RWPE2 (cell line): ENCODE data around the gene NOP16.

ENCODE experiments used
- ATAC-seq: fragments of 200-7000 bp; cut with Tn5 transposase; 3 replicates; pipeline ENCODE4 v1.9.1; 2021; ENCODE audit warnings: low read depth
- DNase-seq: peaks from one replicate; pipeline ENCODE4 v3.0.0-alpha.2; 2020; ENCODE audit warnings: low spot score
- H3K27ac ChIP-seq: fragments of 450-650 bp; 2 replicates; pipeline ENCODE4 v1.5.1; 2017; ENCODE audit warnings: mild to moderate bottlenecking; ENCODE audit not compliant: poor library complexity, severe bottlenecking
- H3K27me3 ChIP-seq: fragments of 250-450 bp; sonication (Bioruptor Pico); 2 replicates; pipeline ENCODE4 v1.5.1; 2021; ENCODE audit warnings: mild to moderate bottlenecking, moderate library complexity; ENCODE audit not compliant: insufficient read depth, poor library complexity, severe bottlenecking
- H3K36me3 ChIP-seq: fragments of 250-450 bp; sonication (Bioruptor Pico); 2 replicates; pipeline ENCODE4 v1.5.1; 2020; ENCODE audit warnings: low read depth, mild to moderate bottlenecking, moderate library complexity
- H3K4me1 ChIP-seq: fragments of 250-450 bp; sonication (Bioruptor Pico); 2 replicates; pipeline ENCODE4 v1.5.1; 2021; ENCODE audit warnings: mild to moderate bottlenecking, moderate library complexity; ENCODE audit not compliant: insufficient read depth, poor library complexity, severe bottlenecking
- H3K4me3 ChIP-seq: fragments of 250-450 bp; sonication (Bioruptor Pico); 2 replicates; pipeline ENCODE4 v1.5.1; 2021; ENCODE audit warnings: mild to moderate bottlenecking, moderate library complexity; ENCODE audit not compliant: severe bottlenecking
- H3K9me3 ChIP-seq: fragments of 250-450 bp; sonication (Bioruptor Pico); 2 replicates; pipeline ENCODE4 v1.5.1; 2021; ENCODE audit warnings: mild to moderate bottlenecking, moderate library complexity; ENCODE audit not compliant: severe bottlenecking
- CTCF ChIP-seq: fragments of 450-650 bp; IDR thresholded peaks from one replicate; pipeline ENCODE4 v1.5.1; 2017; ENCODE audit warnings: mild to moderate bottlenecking, moderate library complexity; ENCODE audit not compliant: poor library complexity, severe bottlenecking

Gene NOP16

GRCh38 chr5:176355400-176356178, 32.8 kb downstream of the NOP16 start:
- peaks cover 91% of the 10 kb centered on the region for H3K36me3 ChIP-seq
- TF ChIP-seq CTCF: no peak
- no peak; the same call in 2 of the 3 replicates for ATAC-seq

GRCh38 chr5:176353533-176353932, 34.9 kb downstream of the NOP16 start:
- Histone ChIP-seq H3K4me1 (no peaks in the 10 kb centered on the region), H3K27ac (no peak overlapping the region), H3K9me3 (no peaks in the 10 kb centered on the region), H3K4me3 (no peak overlapping the region), H3K36me3 (peaks cover 99% of the 10 kb centered on the region), H3K27me3 (no peaks in the 10 kb centered on the region)
- DNase-seq: no peak
- no peak for TF ChIP-seq CTCF
- ATAC-seq: no peak

More at GRCh38 chr5:176355400-176356178, 32.8 kb downstream of the NOP16 start:
- no peak for DNase-seq
- no peak overlapping the region for H3K4me3 ChIP-seq
- H3K27me3 ChIP-seq: no peaks in the 10 kb centered on the region
- peaks cover 7% of the 10 kb centered on the region for H3K4me1 ChIP-seq
- no peak overlapping the region for H3K27ac ChIP-seq
- H3K9me3 ChIP-seq: no peaks in the 10 kb centered on the region

GRCh38 chr5:176352116-176352878, 36.1 kb downstream of the NOP16 start:
- no peak for DNase-seq
- Histone ChIP-seq H3K4me1 (no peaks in the 10 kb centered on the region), H3K36me3 (peaks cover 99% of the 10 kb centered on the region), H3K27ac (no peak overlapping the region), H3K27me3 (no peaks in the 10 kb centered on the region), H3K4me3 (no peak overlapping the region), H3K9me3 (no peaks in the 10 kb centered on the region)
- ATAC-seq: no peak
- no peak for TF ChIP-seq CTCF

- H3K4me1 ChIP-seq: no peaks in the 10 kb centered on the region
- no peak overlapping the region for H3K4me3 ChIP-seq
- H3K9me3 ChIP-seq: no peaks in the 10 kb centered on the region
- no peak for DNase-seq
- no peak for ATAC-seq
- no peak overlapping the region for H3K27ac ChIP-seq
- no peak for TF ChIP-seq CTCF
- H3K27me3 ChIP-seq: no peaks in the 10 kb centered on the region
- H3K36me3 ChIP-seq: peaks cover 99% of the 10 kb centered on the region
Observed at GRCh38 chr5:176350416-176350815, 38.0 kb downstream of the NOP16 start.
